ENCODE data around the gene PCDHGB2. TPM values are rescaled to one million over a fixed set of nuclear protein-coding genes. Genes with fewer than 3 reads are reported as not detected.
"Not testable (repeated sequence)": the region's sequence is repeated elsewhere in the genome, so short reads cannot be mapped to it uniquely, and the experiment has no call there.

PCDHGB2 gene
- total RNA-seq, 1 donor from 2014 or later: under 0.01 TPM

DNA sequence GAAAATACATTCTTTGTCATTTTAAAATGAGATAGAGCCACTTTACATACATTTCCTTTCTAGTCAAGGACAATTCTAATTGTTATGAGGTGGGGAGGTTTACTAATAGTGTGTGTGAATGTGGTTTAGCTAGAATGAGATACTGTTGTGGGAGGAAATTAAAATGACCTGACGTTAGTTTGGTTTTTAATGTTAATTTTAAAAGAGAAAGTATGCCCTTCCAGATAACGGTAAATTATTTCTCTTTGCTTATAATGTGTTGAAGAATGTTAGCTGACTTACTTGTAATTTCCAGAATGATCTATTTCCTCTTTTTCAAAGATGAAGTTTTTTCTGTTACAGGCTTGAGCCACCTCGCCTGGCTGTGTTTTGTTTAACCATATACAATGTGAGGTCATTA is 37.5 kb upstream of the PCDHGB2 start:
- H3K27me3 ChIP-seq (ENCODE audit: control insufficient read depth, insufficient read depth, low read length): no peaks in the 10 kb centered on the region
- TF ChIP-seq, protein P1, sequence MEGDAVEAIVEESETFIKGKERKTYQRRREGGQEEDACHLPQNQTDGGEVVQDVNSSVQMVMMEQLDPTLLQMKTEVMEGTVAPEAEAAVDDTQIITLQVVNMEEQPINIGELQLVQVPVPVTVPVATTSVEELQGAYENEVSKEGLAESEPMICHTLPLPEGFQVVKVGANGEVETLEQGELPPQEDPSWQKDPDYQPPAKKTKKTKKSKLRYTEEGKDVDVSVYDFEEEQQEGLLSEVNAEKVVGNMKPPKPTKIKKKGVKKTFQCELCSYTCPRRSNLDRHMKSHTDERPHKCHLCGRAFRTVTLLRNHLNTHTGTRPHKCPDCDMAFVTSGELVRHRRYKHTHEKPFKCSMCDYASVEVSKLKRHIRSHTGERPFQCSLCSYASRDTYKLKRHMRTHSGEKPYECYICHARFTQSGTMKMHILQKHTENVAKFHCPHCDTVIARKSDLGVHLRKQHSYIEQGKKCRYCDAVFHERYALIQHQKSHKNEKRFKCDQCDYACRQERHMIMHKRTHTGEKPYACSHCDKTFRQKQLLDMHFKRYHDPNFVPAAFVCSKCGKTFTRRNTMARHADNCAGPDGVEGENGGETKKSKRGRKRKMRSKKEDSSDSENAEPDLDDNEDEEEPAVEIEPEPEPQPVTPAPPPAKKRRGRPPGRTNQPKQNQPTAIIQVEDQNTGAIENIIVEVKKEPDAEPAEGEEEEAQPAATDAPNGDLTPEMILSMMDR (IDR thresholded peaks at IDR 0.05; ENCODE audit: insufficient read depth, low read length, severe bottlenecking): no peak
- no peak for DNase-seq (ENCODE audit: low read depth)

DNA sequence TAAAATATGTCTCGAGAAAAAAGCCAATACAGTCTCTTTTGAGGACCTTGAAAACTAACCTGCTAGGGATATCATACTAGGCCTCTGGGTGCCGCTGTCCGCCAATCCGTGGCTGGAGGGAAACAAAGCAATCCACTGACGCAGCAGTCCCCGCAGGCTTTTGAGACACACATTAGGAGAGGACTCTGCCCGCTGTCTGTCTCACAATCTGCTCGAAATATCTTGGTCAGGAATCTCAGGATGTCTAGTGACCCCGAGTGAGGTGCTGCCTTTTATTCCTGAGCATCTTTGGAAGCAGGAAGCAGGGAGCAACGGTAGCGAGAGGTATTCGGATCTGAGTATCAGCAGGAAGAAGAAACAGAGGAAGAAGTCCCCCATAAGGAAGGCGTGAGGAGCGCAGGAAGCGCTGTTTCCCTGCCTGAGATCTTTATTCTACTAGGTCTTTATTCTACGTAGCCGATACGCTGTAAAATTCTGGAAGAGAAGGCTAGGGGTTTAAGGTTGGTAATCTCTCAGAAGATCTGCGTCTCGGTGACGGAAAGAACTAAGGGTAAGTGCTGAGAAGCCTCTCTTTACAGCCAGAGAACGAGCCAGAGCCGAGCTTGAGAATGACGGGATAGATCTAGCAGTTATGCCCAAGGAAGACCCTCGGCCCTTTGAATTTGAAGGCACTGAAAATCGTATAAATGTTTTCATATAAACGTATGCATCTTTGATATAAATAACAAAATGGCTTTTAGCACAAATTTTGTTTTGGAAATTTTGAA is 33.5 kb upstream of the PCDHGB2 start:
- TF ChIP-seq, protein P1 (IDR thresholded peaks at IDR 0.05; ENCODE audit: insufficient read depth, low read length, severe bottlenecking): peak; percentile 46
- no peak for FAIRE-seq
- Histone ChIP-seq H3K4me3 (ENCODE audit: low read depth, low read length) (peak overlapping the region; percentile 27), H3K36me3 (ENCODE audit: control insufficient read depth, insufficient read depth, low read length) (no peaks in the 10 kb centered on the region), H3K27me3 (ENCODE audit: control insufficient read depth, insufficient read depth, low read length) (no peaks in the 10 kb centered on the region)
- DNase-seq (ENCODE audit: low read depth): peak; percentile 53

More for the DNA sequence above, 37.5 kb upstream of the PCDHGB2 start:
- H3K36me3 ChIP-seq (ENCODE audit: control insufficient read depth, insufficient read depth, low read length): peaks cover 2% of the 10 kb centered on the region
- FAIRE-seq: no peak
- H3K4me3 ChIP-seq (ENCODE audit: low read depth, low read length): no peak overlapping the region

DNA sequence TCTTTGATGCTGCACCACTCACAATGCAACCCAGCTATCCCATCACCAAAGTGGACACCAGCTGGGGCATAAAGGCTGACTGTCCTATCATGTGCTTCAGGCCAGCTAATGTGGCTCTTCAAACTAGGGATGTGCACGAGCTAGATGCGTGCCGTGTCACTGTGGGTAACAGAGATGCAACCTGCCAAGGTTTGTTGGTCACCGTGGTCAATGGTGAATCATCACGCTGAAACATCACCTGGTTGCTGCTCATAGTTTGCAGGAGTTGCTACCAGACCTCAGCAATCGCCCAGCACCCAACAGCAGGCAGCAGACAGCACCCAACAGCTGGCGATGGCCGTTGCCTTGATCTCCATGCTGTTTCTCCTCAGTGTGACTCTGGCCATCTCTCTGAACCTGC is 31.6 kb upstream of the PCDHGB2 start:
- DNase-seq (ENCODE audit: low read depth): no peak
- Histone ChIP-seq H3K36me3 (ENCODE audit: control insufficient read depth, insufficient read depth, low read length) (no peaks in the 10 kb centered on the region), H3K4me3 (ENCODE audit: low read depth, low read length) (no peak overlapping the region), H3K27me3 (ENCODE audit: control insufficient read depth, insufficient read depth, low read length) (no peaks in the 10 kb centered on the region)
- peak; percentile 64 for FAIRE-seq
- TF ChIP-seq, protein P1 (IDR thresholded peaks at IDR 0.05; ENCODE audit: insufficient read depth, low read length, severe bottlenecking): no peak

DNA sequence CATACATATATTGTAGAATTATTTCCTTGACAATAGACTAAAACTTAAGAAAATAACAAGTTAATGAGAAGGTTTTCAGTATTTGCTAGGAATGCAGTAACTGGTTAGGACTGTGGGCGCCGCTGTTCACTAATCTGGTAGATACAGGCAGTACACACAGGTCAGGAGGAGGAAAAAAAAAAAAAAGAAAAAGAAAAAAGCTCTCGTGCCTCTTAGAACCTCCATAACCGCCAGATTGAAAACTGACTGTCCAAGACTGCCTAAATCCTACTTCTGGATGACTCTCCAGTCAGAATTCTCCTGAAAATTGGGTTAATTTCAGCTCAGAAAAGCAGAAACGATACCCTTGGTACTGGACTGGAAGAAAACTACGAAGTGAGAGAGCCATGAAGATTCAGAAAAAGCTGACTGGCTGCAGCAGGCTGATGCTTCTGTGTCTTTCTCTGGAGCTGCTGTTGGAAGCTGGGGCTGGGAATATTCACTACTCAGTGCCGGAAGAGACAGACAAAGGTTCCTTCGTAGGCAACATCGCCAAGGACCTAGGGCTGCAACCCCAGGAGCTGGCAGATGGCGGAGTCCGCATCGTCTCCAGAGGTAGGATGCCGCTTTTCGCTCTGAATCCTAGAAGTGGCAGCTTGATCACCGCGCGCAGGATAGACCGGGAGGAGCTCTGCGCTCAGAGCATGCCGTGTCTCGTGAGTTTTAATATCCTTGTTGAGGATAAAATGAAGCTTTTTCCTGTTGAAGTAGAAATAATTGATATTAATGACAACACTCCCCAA is 29.3 kb upstream of the PCDHGB2 start, which contains the start of gene PCDHGA1:
Gene PCDHGA1 (plus strand): TSS at position 216 of the 782 bp plus-strand sequence.
- DNase-seq (ENCODE audit: low read depth): peak; percentile 40
- no peak for FAIRE-seq
- TF ChIP-seq, protein P1 (IDR thresholded peaks at IDR 0.05; ENCODE audit: insufficient read depth, low read length, severe bottlenecking): peak; percentile 36
- no peaks in the 10 kb centered on the region for H3K27me3 ChIP-seq (ENCODE audit: control insufficient read depth, insufficient read depth, low read length)
- no peak within 1 kb of the TSS for H3K4me3 ChIP-seq (ENCODE audit: low read depth, low read length)
- H3K36me3 ChIP-seq (ENCODE audit: control insufficient read depth, insufficient read depth, low read length): no peaks in the 10 kb centered on the region

DNA sequence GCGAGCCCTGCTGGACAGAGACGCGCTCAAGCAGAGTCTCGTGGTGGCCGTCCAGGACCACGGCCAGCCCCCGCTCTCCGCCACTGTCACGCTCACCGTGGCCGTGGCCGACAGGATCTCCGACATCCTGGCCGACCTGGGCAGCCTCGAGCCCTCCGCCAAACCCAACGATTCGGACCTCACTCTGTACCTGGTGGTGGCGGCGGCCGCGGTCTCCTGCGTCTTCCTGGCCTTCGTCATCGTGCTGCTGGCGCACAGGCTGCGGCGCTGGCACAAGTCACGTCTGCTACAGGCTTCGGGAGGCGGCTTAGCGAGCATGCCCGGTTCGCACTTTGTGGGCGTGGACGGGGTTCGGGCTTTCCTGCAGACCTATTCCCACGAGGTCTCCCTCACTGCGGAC is 27.2 kb upstream of the PCDHGB2 start:
- not testable (repeated sequence) for H3K27me3 ChIP-seq (ENCODE audit: control insufficient read depth, insufficient read depth, low read length); FAIRE-seq; H3K36me3 ChIP-seq (ENCODE audit: control insufficient read depth, insufficient read depth, low read length); H3K4me3 ChIP-seq (ENCODE audit: low read depth, low read length); DNase-seq (ENCODE audit: low read depth)
